Kidney (tissue), 14 donors: Measurements from ENCODE around the gene RRP1. TPM values are rescaled to one million over a fixed set of nuclear protein-coding genes. Genes with fewer than 3 reads are reported as not detected.

Experiments used
- DNase-seq, 5 donors: peaks; one replicate each; pipeline ENCODE4 v3.0.0-alpha.2; 2013 to 2020
- FAIRE-seq: peaks from 2 replicates; lab custom pipeline; 2012; peaks lifted over from hg19 to GRCh38; lab: Jason Lieb, UNC
- H3K27ac ChIP-seq, 2 donors: one replicate each; pipeline ENCODE4 v1.7.0; 2013; ENCODE audit warnings: low read depth in 2 of 2, low read length in 2 of 2, inconsistent platforms in 1 of 2
- H3K27me3 ChIP-seq: one replicate; pipeline ENCODE4 v1.7.1; 2013; ENCODE audit warnings: low read length, inconsistent platforms; ENCODE audit not compliant: control insufficient read depth, insufficient read depth
- H3K36me3 ChIP-seq, 3 donors: one replicate each; pipeline versions ENCODE4 v1.7.0 to v1.7.1; 2013; ENCODE audit warnings: low read length in 3 of 3, control low read depth in 1 of 3, inconsistent platforms in 1 of 3; ENCODE audit not compliant: insufficient read depth in 3 of 3, control insufficient read depth in 2 of 3
- H3K4me1 ChIP-seq, 3 donors: one replicate each; pipeline versions ENCODE4 v1.7.0 to v1.7.1; 2013; ENCODE audit warnings: low read length in 3 of 3, inconsistent platforms in 1 of 3, low read depth in 1 of 3; ENCODE audit not compliant: control insufficient read depth in 2 of 3, insufficient read depth in 2 of 3
- H3K4me3 ChIP-seq, 3 donors: one replicate each; pipeline versions ENCODE4 v1.7.0 to v1.8.1; 2013; ENCODE audit warnings: low read length in 3 of 3, control low read depth in 1 of 3, inconsistent platforms in 1 of 3
- H3K9ac ChIP-seq, 3 donors: one replicate each; pipeline versions ENCODE4 v1.7.0 to v1.7.1; 2013; ENCODE audit warnings: low read length in 3 of 3, control low read depth in 1 of 3, inconsistent platforms in 1 of 3
- H3K9me3 ChIP-seq, 3 donors: one replicate each; pipeline versions ENCODE4 v1.7.0 to v1.7.1; 2013; ENCODE audit warnings: low read length in 3 of 3, control low read depth in 1 of 3, inconsistent platforms in 1 of 3; ENCODE audit not compliant: control insufficient read depth in 2 of 3, insufficient read depth in 1 of 3
- intact Hi-C: fragments of 100-400 bp; cut with DNase I; formaldehyde crosslinking; loops from one replicate; pipeline ENCODE4 v1.11.1; 2022
- polyA plus RNA-seq: library from polyadenylated mRNA; stranded (reverse); fragments of 350-450 nt; fragmentation: Illumina TruSeq; extraction: RNeasy Lipid Tissue Mini Kit (QIAGEN cat#74804); gene quantifications from one replicate; pipeline ENCODE4 v1.2.3, GENCODE V29; 2014; ENCODE audit warnings: low read depth, low replicate concordance; ENCODE audit not compliant: insufficient read depth
- total RNA-seq: library from RNA; stranded (reverse); fragmentation: NEBNext Ultra II Directional; extraction: Animal tissue kit (Norgen Biotek cat#: 25700); gene quantifications from one replicate; pipeline ENCODE4 v1.2.1, GENCODE V29; 2021
- TF ChIP-seq, protein P1 (sequence below): IDR thresholded peaks from 3 replicates; pipeline ENCODE4 v1.5.1; 2012; ENCODE audit warnings: mild to moderate bottlenecking, moderate library complexity, borderline replicate concordance; ENCODE audit not compliant: insufficient read depth; ENCODE audit errors: extremely low read depth
- donor health status: control.
- donor health status: control.
- donor health status: control.
- donor health status: control.
- donor health status: control.
- donor health status: DM: yes; HTN: yes; CAD: no.
- donor health status: Normal renal cell carcinoma (clear cell type).

RRP1 gene
- total and polyA plus RNA-seq, 2 donors from 2014 or later: 12.9 to 18.7 TPM

DNA sequence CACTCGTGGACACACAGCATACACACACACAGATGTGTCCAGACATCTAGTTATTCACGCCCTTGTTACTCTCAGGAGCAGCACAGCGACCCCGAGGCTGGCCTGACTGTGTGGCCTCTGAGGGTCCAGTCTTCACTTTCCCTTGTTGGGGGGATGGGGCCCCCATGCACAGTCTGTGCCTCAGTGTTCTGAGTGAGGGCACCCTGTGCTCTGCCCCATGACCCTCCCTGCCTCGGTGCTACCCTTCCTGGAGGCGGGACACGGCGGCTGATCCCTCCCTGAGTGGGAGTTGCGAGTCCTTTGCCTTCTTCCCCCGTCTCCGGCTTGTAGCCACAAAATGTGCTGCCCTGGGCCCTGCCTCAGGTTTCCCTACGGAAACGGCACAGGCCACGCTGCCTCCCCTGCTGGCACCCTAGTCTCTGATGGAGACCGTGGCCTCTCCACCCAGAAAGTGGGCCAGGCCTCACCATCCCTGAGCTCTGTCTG, 21.8 kb upstream of the RRP1 start:
- FAIRE-seq (no peak), DNase-seq (no peak)
- no peak overlapping the region for H3K4me3 ChIP-seq
- H3K27ac ChIP-seq: no peak overlapping the region
- no peaks in the 10 kb centered on the region for H3K27me3 ChIP-seq
- peaks cover 0 to 11% (median 0%) of the 10 kb centered on the region in 3 donors for H3K4me1 ChIP-seq
- TF ChIP-seq, protein P1, sequence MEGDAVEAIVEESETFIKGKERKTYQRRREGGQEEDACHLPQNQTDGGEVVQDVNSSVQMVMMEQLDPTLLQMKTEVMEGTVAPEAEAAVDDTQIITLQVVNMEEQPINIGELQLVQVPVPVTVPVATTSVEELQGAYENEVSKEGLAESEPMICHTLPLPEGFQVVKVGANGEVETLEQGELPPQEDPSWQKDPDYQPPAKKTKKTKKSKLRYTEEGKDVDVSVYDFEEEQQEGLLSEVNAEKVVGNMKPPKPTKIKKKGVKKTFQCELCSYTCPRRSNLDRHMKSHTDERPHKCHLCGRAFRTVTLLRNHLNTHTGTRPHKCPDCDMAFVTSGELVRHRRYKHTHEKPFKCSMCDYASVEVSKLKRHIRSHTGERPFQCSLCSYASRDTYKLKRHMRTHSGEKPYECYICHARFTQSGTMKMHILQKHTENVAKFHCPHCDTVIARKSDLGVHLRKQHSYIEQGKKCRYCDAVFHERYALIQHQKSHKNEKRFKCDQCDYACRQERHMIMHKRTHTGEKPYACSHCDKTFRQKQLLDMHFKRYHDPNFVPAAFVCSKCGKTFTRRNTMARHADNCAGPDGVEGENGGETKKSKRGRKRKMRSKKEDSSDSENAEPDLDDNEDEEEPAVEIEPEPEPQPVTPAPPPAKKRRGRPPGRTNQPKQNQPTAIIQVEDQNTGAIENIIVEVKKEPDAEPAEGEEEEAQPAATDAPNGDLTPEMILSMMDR: no peak
- peaks cover 0 to 2% (median 0%) of the 10 kb centered on the region in 3 donors for H3K9me3 ChIP-seq
- peaks cover 0 to under 1% (median 0%) of the 10 kb centered on the region in 3 donors for H3K36me3 ChIP-seq
- no peak overlapping the region for H3K9ac ChIP-seq
- intact Hi-C loops: no loop called here

DNA sequence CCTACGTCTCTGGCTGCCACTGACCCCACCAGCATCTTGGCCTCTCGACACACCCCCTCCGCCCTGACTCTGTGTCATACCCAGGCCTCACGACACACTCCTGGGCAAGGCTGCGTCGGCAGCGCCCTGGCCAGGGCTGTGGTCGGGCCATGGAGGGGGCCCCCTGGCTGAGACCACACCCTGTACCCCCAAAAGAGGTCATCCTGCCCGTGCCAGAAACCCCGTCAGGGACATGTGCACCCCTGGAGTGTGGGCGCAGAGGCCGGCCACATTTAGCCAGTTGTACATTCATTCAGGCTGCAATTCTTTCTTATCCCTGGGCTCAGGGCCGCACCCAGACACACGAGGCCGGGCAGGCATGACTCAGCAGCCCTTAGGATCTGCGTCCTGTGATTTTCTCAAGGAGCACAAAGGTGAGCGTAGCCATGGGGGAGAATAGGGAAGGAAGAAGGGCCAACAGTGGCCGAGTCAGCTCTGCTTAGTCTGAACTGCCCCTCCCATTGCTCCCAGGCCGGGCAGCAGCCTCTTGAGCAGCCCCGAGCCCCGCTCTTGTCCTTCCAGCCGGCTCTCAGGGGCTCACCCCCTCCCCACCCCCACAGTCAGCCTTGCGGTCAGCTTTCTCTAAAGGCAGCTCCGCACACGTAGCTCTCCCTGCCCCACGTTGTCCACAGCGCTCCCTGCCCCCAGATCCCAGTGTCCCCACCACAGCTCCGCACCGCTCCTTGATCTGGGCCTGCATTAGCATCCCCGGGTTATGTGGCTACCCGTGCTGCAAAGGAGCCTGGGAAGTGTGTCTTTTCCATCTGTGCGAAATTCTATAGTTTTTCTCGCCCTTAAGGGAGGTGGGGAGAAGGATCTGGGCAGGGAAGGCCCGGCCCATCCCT, 21.2 kb upstream of the RRP1 start:
- peaks cover 0 to 11% (median 0%) of the 10 kb centered on the region in 3 donors for H3K4me1 ChIP-seq
- no peaks in the 10 kb centered on the region for H3K27me3 ChIP-seq
- intact Hi-C loops: no loop called here
- peak overlapping the region in 1 of 2 donors; percentile 57 for H3K27ac ChIP-seq
- DNase-seq (peak in 3 of 5 donors; percentile 44 to 88 (median 63)), FAIRE-seq (no peak)
- TF ChIP-seq, protein P1: no peak
- peaks cover 0 to 2% (median 0%) of the 10 kb centered on the region in 3 donors for H3K9me3 ChIP-seq
- H3K9ac ChIP-seq: peak overlapping the region in 1 of 3 donors; percentile 19
- peaks cover 0 to 2% (median 0%) of the 10 kb centered on the region in 3 donors for H3K36me3 ChIP-seq
- no peak overlapping the region for H3K4me3 ChIP-seq

DNA sequence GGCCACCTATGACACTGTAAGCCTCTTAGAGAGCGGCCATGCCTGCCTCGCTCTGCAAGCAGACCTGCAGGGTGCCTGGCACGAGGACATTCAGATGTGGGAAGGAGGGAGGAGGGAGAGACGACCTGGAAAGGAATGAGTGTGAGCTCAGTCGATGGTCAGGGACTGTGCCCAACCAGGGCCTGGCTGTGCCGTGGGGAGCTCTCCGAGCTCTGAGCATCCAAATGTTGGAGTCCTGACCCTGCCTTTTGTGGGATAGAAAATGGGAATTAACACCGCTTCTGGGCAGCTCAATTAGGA, 20.6 kb upstream of the RRP1 start:
- TF ChIP-seq, protein P1: no peak
- FAIRE-seq (no peak), DNase-seq (no peak)
- Histone ChIP-seq H3K9ac (no peak overlapping the region), H3K36me3 (peaks cover 0 to 4% (median 3%) of the 10 kb centered on the region in 3 donors), H3K27ac (no peak overlapping the region), H3K4me1 (peaks cover 0 to 11% (median 0%) of the 10 kb centered on the region in 3 donors), H3K27me3 (no peaks in the 10 kb centered on the region), H3K4me3 (no peak overlapping the region), H3K9me3 (peaks cover 0 to 2% (median 0%) of the 10 kb centered on the region in 3 donors)
- intact Hi-C loops: no loop called here
